ENCODE results near the gene DENND5A.

DENND5A gene

DNA sequence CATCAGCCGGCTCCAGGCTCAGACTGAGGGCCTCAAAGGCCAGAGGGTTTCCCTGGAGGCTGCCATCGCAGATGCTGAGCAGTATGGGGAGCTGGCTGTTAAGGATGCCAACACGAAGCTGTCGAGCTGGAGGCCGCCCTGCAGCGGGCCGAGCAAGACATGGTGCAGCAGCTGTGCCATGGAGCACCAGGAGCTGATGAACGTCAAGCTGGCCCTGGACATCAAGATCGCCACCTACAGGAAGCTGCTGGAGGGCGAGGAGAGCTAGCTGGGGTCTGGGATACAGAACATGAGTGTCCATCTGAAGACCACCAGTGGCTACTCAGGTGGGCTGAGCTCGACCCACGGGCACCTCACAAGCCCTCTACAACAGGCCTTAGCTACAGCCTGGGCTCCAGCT lies 169.7 kb downstream of the DENND5A start:
- H3K27ac Mint-ChIP-seq, result no peak overlapping the region
- no peak overlapping the region for H3K4me3 Mint-ChIP-seq
- H3K36me3 Mint-ChIP-seq, result no peaks in the 10 kb centered on the region
- H3K9me3 Mint-ChIP-seq, result no peaks in the 10 kb centered on the region
- DNase-seq (ENCODE audit: low spot score in 2 of 2), result no peak
- ATAC-seq, result no peak
- H3K4me1 Mint-ChIP-seq, result peaks cover 8% of the 10 kb centered on the region

DNA sequence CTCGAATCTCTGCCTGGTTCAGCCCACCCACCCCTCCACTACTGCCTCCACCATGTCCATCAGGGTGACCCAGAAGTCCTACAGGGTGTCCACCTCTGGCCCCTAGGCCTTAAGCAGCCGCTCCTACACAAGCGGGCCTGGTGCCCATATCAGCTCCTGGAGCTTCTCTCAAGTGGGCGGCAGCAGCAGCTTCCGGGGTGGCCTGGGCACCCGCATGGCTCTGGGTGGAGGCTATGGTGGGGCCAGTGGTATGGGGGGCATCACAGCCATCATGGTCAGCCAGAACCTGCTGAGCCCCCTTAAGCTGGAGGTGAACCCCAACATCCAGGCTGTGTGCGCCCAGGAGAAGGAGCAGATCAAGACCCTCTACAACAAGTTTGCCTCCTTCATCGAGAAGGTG lies 170.7 kb downstream of the DENND5A start:
- H3K27ac Mint-ChIP-seq, result no peak overlapping the region
- no peaks in the 10 kb centered on the region for H3K9me3 Mint-ChIP-seq
- H3K36me3 Mint-ChIP-seq, result no peaks in the 10 kb centered on the region
- DNase-seq (ENCODE audit: low spot score in 2 of 2) (no peak), ATAC-seq (no peak)
- no peak overlapping the region for H3K4me3 Mint-ChIP-seq
- peaks cover 8% of the 10 kb centered on the region for H3K4me1 Mint-ChIP-seq

DNA sequence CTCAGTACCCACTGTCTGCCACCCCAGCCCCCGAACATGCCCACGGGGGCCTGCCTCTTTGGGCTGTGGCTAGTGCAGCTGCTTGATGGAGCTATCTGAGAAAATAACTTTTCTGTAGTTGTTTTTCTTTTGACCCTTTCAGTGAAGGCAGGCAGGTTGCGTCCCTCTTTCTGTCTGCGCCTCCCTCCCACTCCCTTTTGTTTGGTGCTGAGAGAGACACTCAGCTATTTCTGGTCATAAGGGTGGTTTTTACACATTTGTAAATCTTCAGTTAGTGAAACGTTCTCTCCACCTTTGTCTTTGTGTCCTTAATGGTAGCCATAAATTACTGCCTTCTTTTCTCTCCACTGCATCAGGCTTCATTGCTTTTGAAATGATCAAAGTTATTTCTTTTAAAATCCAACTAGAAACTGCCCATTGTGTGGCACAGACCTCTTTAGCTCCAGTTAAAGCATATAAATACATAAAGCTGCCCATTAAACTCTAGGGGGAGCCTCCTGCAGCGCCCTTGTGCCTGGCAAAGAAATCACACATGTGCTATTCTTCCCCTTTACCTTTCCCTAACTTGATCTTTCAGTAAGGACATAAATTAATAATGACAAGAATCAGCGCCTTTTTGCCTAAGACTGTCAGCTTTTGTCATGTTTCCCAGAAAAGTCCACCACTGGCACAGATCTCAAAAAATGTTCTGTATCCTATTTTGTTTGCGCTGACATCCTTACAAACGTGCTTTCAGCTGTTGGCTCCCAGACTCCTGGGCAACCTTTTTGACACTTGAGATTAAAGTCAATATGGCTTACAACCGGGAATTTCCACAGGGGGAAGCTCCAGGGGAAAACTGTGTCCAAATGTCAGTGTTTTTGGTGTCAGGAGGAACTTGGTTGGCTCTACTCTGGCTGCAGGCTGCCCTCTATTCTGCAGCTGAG lies 172.0 kb downstream of the DENND5A start:
- peak overlapping the region; percentile 38 for H3K4me3 Mint-ChIP-seq
- DNase-seq (ENCODE audit: low spot score in 2 of 2) (no peak), ATAC-seq (no peak)
- no peaks in the 10 kb centered on the region for H3K9me3 Mint-ChIP-seq
- no peaks in the 10 kb centered on the region for H3K36me3 Mint-ChIP-seq
- no peak overlapping the region for H3K27ac Mint-ChIP-seq
- peaks cover 8% of the 10 kb centered on the region for H3K4me1 Mint-ChIP-seq

DNA sequence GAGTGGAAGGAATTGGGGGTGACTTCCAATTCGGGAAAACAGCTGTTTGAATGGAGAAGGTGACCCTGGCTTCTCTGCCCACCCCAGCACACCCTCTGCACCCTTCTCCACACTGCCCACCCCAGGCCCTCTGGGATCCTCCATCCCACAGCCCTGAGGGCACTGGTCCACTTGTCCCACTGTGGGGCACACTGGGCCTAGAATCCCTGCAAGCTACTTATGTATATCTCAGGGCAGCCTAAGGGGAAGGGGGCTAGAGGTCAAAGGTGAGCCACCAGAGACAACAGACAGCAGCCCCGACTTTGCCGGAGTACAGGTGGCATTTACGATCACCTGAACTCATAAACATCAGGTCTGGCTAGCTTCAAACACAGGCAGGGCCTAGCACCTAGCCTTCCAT lies 173.1 kb downstream of the DENND5A start:
- Mint-ChIP-seq H3K36me3 (no peaks in the 10 kb centered on the region), H3K4me3 (peak overlapping the region; percentile 38)

DNA sequence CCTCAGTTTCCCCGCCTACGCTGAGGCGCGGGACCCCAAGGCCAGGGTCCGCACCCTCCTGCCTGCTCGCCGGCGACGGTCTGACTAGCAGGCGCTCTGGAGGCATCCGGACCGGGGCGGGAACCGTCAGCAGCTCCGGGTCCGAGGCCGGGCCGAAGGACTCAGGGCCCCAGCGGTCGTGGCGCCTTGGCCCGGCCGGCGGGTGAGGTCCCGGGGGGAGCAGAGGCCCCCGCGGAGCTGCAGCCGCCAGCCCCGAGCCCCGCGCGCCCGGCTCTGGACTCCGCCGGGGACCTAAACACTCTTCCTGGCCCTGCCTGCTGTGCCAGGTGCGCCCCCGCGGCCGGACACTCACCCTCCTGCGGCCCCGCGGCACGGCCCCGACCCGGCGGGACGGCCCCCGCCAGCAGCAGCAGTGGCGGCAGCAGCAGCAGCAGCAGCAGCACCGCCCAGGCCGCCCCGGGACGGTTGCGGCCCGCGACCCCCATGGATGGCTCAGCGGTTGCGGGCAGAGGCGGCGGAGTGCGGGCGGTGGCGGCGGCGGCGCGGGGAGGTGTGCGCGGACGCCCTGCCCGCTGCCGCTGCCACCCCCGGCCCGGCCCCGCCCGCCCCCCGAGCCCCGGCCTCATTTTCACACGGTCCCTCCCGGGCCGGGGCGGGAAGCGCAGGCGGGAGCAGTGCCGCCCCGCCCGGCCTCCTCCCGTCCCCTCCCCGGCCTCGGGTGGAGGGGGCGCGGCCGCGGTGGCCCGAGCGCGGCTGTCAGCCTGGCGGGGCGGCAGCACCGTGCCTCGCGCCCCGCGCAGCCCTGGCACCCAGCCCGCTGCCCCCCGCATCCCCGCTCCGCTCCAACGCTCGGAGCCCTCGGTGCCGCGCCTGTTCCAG lies 173.9 kb downstream of the DENND5A start, which contains the start of gene SCUBE2:
Gene SCUBE2, minus strand, starts transcription at position 556 of the 879 bp plus-strand sequence. Its CDS starts 71 bp downstream, at position 485.
- Mint-ChIP-seq H3K4me1 (peaks cover 8% of the 10 kb centered on the region), H3K36me3 (no peaks in the 10 kb centered on the region)
- ATAC-seq, result no peak

More for the DNA sequence above, 173.1 kb downstream of the DENND5A start:
- DNase-seq (ENCODE audit: low spot score in 2 of 2) (no peak), ATAC-seq (no peak)
- H3K27ac Mint-ChIP-seq, result no peak overlapping the region
- peaks cover 8% of the 10 kb centered on the region for H3K4me1 Mint-ChIP-seq
- H3K9me3 Mint-ChIP-seq, result no peaks in the 10 kb centered on the region

DNA sequence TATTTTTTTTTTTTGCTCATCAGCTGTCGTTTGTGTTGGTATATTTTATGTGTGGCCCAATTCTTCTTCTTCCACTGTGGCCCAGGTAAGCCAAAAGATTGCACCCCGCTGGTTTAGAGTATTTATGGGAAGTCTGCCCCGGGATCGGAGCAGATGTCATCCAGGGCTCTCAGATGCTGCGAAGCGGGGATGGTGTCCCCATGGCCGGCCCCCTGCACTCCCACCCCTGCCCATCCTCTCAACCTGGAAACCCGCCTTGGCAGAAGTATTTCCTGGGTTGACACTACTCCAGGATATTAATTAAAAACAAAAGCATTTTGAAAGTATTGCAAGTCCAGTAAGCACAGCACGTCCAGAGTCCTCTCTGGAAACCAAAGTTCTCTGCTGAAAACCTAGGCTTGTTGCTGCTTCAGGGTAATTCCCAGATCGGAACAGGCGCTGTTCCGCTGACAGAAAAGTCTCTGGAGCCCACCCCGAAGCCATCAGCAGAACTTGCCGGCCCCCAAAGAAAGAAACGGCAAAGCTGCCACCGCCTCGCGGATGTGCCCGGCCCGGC lies 174.6 kb downstream of the DENND5A start:
- Mint-ChIP-seq H3K9me3 (no peaks in the 10 kb centered on the region), H3K4me1 (peaks cover 8% of the 10 kb centered on the region), H3K27ac (no peak overlapping the region), H3K4me3 (peak overlapping the region; percentile 36), H3K36me3 (no peaks in the 10 kb centered on the region)
- ATAC-seq (no peak), DNase-seq (ENCODE audit: low spot score in 2 of 2) (no peak)

More for the DNA sequence above, 173.9 kb downstream of the DENND5A start, which contains the start of gene SCUBE2:
- DNase-seq (ENCODE audit: low spot score in 2 of 2), result no peak
- no peaks in the 10 kb centered on the region for H3K9me3 Mint-ChIP-seq
- H3K27ac Mint-ChIP-seq, result no peak within 1 kb of the TSS
- peak within 1 kb of the TSS; percentile 38 for H3K4me3 Mint-ChIP-seq

DNA sequence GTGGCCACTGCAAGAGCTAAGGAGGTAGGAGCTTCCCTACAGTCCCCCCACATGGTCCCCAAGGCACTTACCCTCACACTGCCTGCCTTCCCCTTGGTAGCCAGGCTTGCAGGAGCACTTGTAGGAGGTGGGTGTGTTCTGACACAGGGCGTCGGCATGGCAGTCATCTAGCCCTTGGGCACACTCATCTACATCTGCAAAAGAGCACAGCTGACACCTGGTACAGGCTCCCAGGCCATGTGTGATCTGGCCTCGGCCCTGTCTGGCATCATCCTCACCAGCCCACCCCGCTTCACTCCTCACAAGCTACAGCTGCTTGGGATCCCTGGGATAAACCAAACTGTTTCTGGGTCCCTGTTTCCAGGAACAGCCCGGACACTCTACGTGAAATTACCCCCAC lies 175.5 kb downstream of the DENND5A start:
- no peak overlapping the region for H3K4me3 Mint-ChIP-seq
- DNase-seq (ENCODE audit: low spot score in 2 of 2) (no peak), ATAC-seq (peak; percentile 15)
- H3K36me3 Mint-ChIP-seq, result no peaks in the 10 kb centered on the region
- H3K4me1 Mint-ChIP-seq, result peaks cover 8% of the 10 kb centered on the region
- no peak overlapping the region for H3K27ac Mint-ChIP-seq
- H3K9me3 Mint-ChIP-seq, result no peaks in the 10 kb centered on the region

DNA sequence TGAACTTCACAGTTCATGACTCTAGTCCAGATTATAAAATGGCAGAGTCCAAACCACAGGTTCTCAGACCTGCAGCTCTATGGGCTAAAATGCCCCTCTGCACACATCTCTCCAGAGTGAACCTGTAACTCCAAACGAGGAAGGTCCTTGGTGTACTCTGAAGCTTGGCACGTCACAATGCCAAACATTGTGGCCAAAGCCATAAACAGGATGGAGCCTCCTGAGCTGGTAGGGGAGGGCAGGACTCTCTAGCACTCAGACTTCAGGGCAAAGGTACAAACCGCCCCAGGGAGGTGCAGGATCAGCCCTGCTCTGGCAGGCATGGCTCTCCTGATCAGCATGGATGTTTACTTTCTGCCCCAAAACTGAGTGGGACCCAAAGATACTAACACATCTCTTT lies 176.1 kb downstream of the DENND5A start:
- no peaks in the 10 kb centered on the region for H3K9me3 Mint-ChIP-seq
- H3K4me1 Mint-ChIP-seq, result peaks cover 8% of the 10 kb centered on the region
- H3K27ac Mint-ChIP-seq, result no peak overlapping the region
- DNase-seq (ENCODE audit: low spot score in 2 of 2) (no peak), ATAC-seq (no peak)
- no peak overlapping the region for H3K4me3 Mint-ChIP-seq
- H3K36me3 Mint-ChIP-seq, result no peaks in the 10 kb centered on the region

Data from stimulated activated effector memory CD8-positive, alpha-beta T cell treated with anti-CD3 and anti-CD28 coated beads, Interleukin-12 subunit alpha, Interleukin-12 subunit beta, amount 100 ng/mL, for 72 hours (primary cell).